Gastroesophageal sphincter (tissue), 4 donors: Measurements from ENCODE around the gene ORC6. TPM values are rescaled to one million over a fixed set of nuclear protein-coding genes. Genes with fewer than 3 reads are reported as not detected.

Source experiments
- ATAC-seq: fragments of 150-250 bp; one replicate; pipeline ENCODE4 v1.9.1; 2016; ENCODE audit warnings: mild to moderate bottlenecking, moderate library complexity
- H3K27ac ChIP-seq, 4 donors: fragments of 200-600 bp; sonication (generic) in 3 of 4; 1 replicate in 3 of 4; 2 replicates in 1 of 4; pipeline ENCODE4 v1.5.1; 2016 to 2019
- H3K27me3 ChIP-seq: fragments of 200-600 bp; sonication (generic); one replicate; pipeline ENCODE4 v1.5.1; 2019
- H3K36me3 ChIP-seq, 2 donors: fragments of 200-600 bp; sonication (generic); one replicate each; pipeline ENCODE4 v1.5.1; 2019; ENCODE audit warnings: control low read depth in 1 of 2
- H3K4me1 ChIP-seq, 3 donors: fragments of 200-600 bp; sonication (generic); 1 replicate in 2 of 3; 2 replicates in 1 of 3; pipeline ENCODE4 v1.5.1; 2016 to 2019; ENCODE audit warnings: control low read depth in 2 of 3
- H3K4me3 ChIP-seq, 2 donors: fragments of 200-600 bp; sonication (generic); one replicate each; pipeline ENCODE4 v1.5.1; 2019; ENCODE audit warnings: mild to moderate bottlenecking in 1 of 2, moderate library complexity in 1 of 2
- H3K9me3 ChIP-seq, 3 donors: fragments of 200-600 bp; sonication (generic); one replicate each; pipeline ENCODE4 v1.5.1; 2017 to 2019; ENCODE audit warnings: control low read depth in 2 of 3
- EP300 ChIP-seq: sonication (generic); formaldehyde crosslinking; IDR thresholded peaks from one replicate; pipeline ENCODE4 v1.6.1; 2017; ENCODE audit warnings: antibody characterized with exemption, mild to moderate bottlenecking
- POLR2A ChIP-seq, 2 donors: fragments of 450-650 bp; IDR thresholded peaks; one replicate each; pipeline ENCODE4 v1.6.1; 2017; ENCODE audit warnings: antibody characterized with exemption in 2 of 2, mild to moderate bottlenecking in 2 of 2, moderate library complexity in 1 of 2
- POLR2AphosphoS5 ChIP-seq: sonication (generic); formaldehyde crosslinking; IDR thresholded peaks from one replicate; pipeline ENCODE4 v1.6.1; 2017; ENCODE audit warnings: antibody characterized with exemption
- WGBS, 2 donors: methylation state at CpG; one replicate each; pipeline ENCODE4 v1.1.5; 2018; ENCODE audit warnings: low coverage in 1 of 2; 5-methylcytosine and 5-hydroxymethylcytosine counted together
- total RNA-seq, 4 donors: library from RNA; depleted of rRNA; stranded (reverse); fragments of >200 nt; gene quantifications; one replicate each; pipeline ENCODE4 v1.1.0, GENCODE V29; 2016
- TF ChIP-seq, protein P1 (sequence below), 4 experiments: fragments of 200-600 bp in 2 of 4; fragments of 450-650 bp in 2 of 4; sonication (generic) in 1 of 4; IDR thresholded peaks; one replicate each; pipeline ENCODE4 v1.5.1; 2017 to 2019; ENCODE audit warnings: antibody characterized with exemption in 4 of 4, mild to moderate bottlenecking in 2 of 4, moderate library complexity in 2 of 4

The ORC6 gene
- total RNA-seq, 4 donors from 2014 or later, result 0.62 to 2.2 (median 1.2) TPM

DNA sequence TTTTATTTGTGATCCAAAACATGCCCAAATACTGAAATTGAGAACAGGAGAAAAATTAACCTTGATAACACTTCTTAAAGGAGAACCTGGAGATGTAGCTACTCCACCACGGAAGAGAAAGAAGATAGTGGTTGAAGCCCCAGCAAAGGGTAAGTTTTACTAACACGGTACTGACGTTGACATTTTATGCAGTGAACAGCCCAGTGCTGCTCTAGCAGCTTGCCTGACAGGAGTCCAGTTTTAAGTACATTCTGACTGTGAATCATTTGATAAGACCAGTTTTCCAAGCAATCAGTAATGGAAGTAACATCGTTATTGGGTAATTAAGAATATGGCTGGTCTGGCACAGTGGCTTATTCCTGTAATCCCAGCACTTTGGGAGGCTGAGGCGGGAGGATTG is 6.5 kb downstream of the ORC6 start:
- no peak overlapping the region for H3K27ac ChIP-seq
- no peaks in the 10 kb centered on the region for H3K36me3 ChIP-seq
- ATAC-seq, result no peak
- no peaks in the 10 kb centered on the region for H3K9me3 ChIP-seq
- no peaks in the 10 kb centered on the region for H3K27me3 ChIP-seq
- H3K4me3 ChIP-seq, result no peak overlapping the region
- TF ChIP-seq POLR2A (IDR thresholded peaks at IDR 0.05), result no peak
- 88 to 96% methylated on average over 3 to 5 of the region's 5 CpGs for WGBS, 2 donors
- peaks cover 0 to 2% (median 0%) of the 10 kb centered on the region in 3 donors for H3K4me1 ChIP-seq

DNA sequence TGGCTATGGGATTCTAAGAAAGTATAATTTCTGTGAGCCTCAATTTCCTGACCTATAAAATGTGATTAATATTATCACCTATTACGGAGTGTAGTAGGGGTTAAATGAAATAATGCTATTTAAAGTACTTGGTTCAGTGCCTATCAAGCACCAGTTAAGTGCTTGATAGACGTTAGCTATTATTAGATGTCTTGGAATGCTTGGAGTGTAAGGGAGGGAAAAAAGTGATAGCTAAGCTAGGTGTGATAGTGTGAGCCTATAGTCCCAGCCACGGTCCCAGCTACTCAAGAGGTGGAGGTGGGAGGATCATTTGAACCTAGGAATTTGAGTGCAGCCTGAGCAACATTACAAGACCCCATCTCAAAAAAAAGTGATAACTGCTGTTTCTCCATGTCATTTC is 7.5 kb downstream of the ORC6 start:
- Histone ChIP-seq H3K36me3 (no peaks in the 10 kb centered on the region), H3K4me1 (no peaks in the 10 kb centered on the region), H3K27ac (no peak overlapping the region), H3K9me3 (no peaks in the 10 kb centered on the region), H3K4me3 (no peak overlapping the region), H3K27me3 (no peaks in the 10 kb centered on the region)
- WGBS, 2 donors, result 58 to 75% methylated on average over 2 to 3 of the region's 3 CpGs
- ATAC-seq, result no peak
- TF ChIP-seq, protein P1, sequence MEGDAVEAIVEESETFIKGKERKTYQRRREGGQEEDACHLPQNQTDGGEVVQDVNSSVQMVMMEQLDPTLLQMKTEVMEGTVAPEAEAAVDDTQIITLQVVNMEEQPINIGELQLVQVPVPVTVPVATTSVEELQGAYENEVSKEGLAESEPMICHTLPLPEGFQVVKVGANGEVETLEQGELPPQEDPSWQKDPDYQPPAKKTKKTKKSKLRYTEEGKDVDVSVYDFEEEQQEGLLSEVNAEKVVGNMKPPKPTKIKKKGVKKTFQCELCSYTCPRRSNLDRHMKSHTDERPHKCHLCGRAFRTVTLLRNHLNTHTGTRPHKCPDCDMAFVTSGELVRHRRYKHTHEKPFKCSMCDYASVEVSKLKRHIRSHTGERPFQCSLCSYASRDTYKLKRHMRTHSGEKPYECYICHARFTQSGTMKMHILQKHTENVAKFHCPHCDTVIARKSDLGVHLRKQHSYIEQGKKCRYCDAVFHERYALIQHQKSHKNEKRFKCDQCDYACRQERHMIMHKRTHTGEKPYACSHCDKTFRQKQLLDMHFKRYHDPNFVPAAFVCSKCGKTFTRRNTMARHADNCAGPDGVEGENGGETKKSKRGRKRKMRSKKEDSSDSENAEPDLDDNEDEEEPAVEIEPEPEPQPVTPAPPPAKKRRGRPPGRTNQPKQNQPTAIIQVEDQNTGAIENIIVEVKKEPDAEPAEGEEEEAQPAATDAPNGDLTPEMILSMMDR (IDR thresholded peaks at IDR 0.05), result no peak
- TF ChIP-seq EP300 (no peak), POLR2A (IDR thresholded peaks at IDR 0.05) (no peak), POLR2AphosphoS5 (no peak)

DNA sequence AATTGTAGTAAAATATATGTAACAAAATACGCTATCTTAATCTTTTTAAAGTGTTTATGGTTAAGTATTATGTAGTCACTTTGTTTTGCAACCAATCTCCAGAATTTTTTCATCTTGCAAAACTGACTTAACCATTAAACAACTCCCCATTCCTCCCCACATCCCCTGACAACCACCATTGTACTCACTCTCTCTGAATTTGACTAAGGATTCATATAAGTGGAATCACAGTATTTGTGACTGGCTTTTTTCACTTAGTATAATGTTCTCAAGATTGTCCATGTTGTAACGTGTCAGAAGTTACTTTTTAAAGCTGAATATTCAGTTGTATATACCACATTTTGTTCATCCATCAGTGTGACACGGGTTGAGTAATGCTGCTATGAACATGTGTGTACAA is 10.6 kb downstream of the ORC6 start:
- Histone ChIP-seq H3K9me3 (no peaks in the 10 kb centered on the region), H3K36me3 (no peaks in the 10 kb centered on the region), H3K4me1 (no peaks in the 10 kb centered on the region), H3K27ac (no peak overlapping the region), H3K27me3 (no peaks in the 10 kb centered on the region), H3K4me3 (no peak overlapping the region)
- TF ChIP-seq POLR2A (IDR thresholded peaks at IDR 0.05), result no peak
- TF ChIP-seq, protein P1 (IDR thresholded peaks at IDR 0.05), result no peak
- no peak for TF ChIP-seq POLR2AphosphoS5
- no peak for TF ChIP-seq EP300
- ATAC-seq, result no peak
- 88 to 95% methylated on average over 3 of the region's 3 CpGs for WGBS, 2 donors

DNA sequence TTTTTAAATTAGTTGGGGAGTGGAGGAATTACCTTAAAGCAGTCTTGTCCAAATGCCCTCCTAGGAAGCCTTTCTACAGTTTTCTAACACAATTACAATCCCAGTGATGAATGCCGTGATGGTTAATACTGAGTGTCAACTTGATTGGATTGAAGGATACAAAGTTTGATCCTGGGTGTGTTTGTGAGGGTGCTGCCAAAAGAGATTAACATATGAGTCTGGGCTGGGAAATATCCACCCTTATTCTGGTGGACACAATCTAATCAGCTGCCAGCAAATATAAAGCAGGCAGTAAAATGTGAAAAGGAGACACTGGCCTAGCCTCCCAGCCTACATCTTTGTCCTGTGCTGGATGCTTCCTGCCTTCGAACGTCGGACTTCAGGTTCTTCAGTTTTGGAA is 12.2 kb downstream of the ORC6 start:
- Histone ChIP-seq H3K36me3 (no peaks in the 10 kb centered on the region), H3K27me3 (no peaks in the 10 kb centered on the region), H3K27ac (no peak overlapping the region), H3K4me1 (no peaks in the 10 kb centered on the region), H3K4me3 (no peak overlapping the region), H3K9me3 (no peaks in the 10 kb centered on the region)
- TF ChIP-seq POLR2A (IDR thresholded peaks at IDR 0.05), result no peak
- TF ChIP-seq, protein P1 (IDR thresholded peaks at IDR 0.05), result no peak
- no peak for TF ChIP-seq EP300
- no peak for TF ChIP-seq POLR2AphosphoS5
- WGBS, 2 donors, result 81 to 83% methylated on average over 4 of the region's 4 CpGs
- no peak for ATAC-seq

DNA sequence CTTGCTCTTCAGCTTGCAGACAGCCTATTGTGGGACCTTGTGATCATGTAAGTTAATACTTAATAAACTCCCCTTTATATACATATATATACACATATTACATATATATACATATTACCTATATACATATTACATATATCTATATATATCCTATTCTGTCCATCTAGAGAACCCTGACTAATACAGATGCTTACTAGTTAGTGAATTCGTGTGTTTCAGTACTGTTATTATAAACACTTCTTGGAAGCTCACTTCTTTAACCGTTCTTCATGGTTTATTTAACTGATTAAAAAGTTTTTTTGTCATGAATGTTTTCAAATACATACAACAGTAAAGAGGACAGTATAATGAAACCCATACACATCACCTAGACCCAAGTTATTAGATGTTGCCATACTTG is 12.6 kb downstream of the ORC6 start:
- Histone ChIP-seq H3K36me3 (no peaks in the 10 kb centered on the region), H3K4me3 (no peak overlapping the region), H3K27me3 (no peaks in the 10 kb centered on the region), H3K4me1 (no peaks in the 10 kb centered on the region), H3K27ac (no peak overlapping the region), H3K9me3 (no peaks in the 10 kb centered on the region)
- ATAC-seq, result no peak
- TF ChIP-seq POLR2A (IDR thresholded peaks at IDR 0.05), result no peak
- TF ChIP-seq, protein P1 (IDR thresholded peaks at IDR 0.05), result no peak
- no peak for TF ChIP-seq POLR2AphosphoS5
- no peak for TF ChIP-seq EP300
- 64 to 74% methylated on average over 2 of the region's 2 CpGs for WGBS, 2 donors
